PFSK-1 (cell line): Measurements from ENCODE around the gene RHOJ.

ENCODE experiments used
- POLR2AphosphoS5 ChIP-seq: IDR thresholded peaks from 2 replicates; pipeline ENCODE4 v1.6.1; 2012; ENCODE audit warnings: low read depth, mild to moderate bottlenecking, control low read depth, low read length, moderate library complexity
- REST ChIP-seq, 2 experiments: IDR thresholded peaks; 2 replicates each; pipeline versions ENCODE4 v1.6.1 to v1.8.0; 2011 to 2012; ENCODE audit warnings: low read depth in 2 of 2, low read length in 2 of 2, control low read depth in 1 of 2, inconsistent platforms in 1 of 2, mild to moderate bottlenecking in 1 of 2, moderate library complexity in 1 of 2; ENCODE audit not compliant: insufficient read depth in 1 of 2
- SIN3A ChIP-seq: IDR thresholded peaks from 2 replicates; pipeline ENCODE4 v1.6.1; 2012; ENCODE audit warnings: mild to moderate bottlenecking, low read length, moderate library complexity, borderline replicate concordance; ENCODE audit not compliant: insufficient read depth
- TAF1 ChIP-seq: IDR thresholded peaks from 2 replicates; pipeline ENCODE4 v1.6.1; 2012; ENCODE audit warnings: low read length, control low read depth, borderline replicate concordance; ENCODE audit not compliant: insufficient read depth

DNA sequence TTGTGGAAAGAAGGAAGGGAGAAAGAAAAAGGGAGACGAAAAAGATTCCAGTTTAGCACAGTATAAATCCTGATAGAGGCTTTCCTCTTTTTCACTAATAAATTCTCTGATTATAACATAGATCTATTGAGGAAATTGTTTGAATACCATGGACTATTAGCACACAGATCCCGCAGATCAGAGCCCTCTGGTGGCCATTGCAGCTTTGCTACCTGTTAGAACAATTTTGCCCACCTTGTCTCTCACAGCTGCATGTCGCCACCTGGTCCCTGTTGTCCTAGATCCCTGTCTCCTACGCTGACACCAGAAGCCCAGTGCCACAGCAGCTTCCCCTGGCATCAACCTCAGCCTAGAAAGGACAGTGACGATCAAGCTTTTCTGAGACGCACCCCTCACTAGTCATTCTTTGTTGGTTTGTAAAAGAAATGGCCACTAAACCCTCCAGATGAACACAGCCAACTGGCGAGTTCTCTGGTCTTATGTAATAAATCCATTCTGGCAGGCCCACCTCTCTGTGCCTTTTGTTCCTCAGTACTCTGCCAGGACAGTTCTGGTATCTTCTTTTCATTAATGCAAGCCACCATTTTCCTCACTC is 104.6 kb downstream of the RHOJ start:
- no peak for TF ChIP-seq TAF1
- no peak for TF ChIP-seq REST (IDR thresholded peaks at IDR 0.05; ENCODE audit: insufficient read depth in 1 of 2, low read depth in 2 of 2, low read length in 2 of 2)
- TF ChIP-seq POLR2AphosphoS5: no peak
- TF ChIP-seq SIN3A: no peak
